Transverse colon (tissue), 4 donors: ENCODE data around the gene DSCAM. TPM values are rescaled to one million over a fixed set of nuclear protein-coding genes. Genes with fewer than 3 reads are reported as not detected.

Experiments
- DNase-seq: peaks from one replicate; pipeline ENCODE4 v3.0.0-alpha.2; 2019
- H3K27ac ChIP-seq, 4 donors: fragments of 200-600 bp; sonication (generic); 2 replicates each; pipeline ENCODE4 v1.5.1; 2016 to 2018; ENCODE audit warnings: inconsistent platforms in 4 of 4
- H3K27me3 ChIP-seq: fragments of 200-600 bp; sonication (generic); 2 replicates; pipeline ENCODE4 v1.5.1; 2017; ENCODE audit warnings: inconsistent platforms
- H3K36me3 ChIP-seq, 4 donors: fragments of 200-600 bp; sonication (generic); 2 replicates each; pipeline ENCODE4 v1.5.1; 2017 to 2019; ENCODE audit warnings: inconsistent platforms in 4 of 4
- H3K4me1 ChIP-seq, 4 donors: fragments of 200-600 bp; sonication (generic); 2 replicates each; pipeline ENCODE4 v1.5.1; 2017 to 2020; ENCODE audit warnings: inconsistent platforms in 4 of 4
- H3K4me3 ChIP-seq, 4 donors: fragments of 200-600 bp; sonication (generic); 1 replicate in 1 of 4; 2 replicates in 3 of 4; pipeline versions ENCODE4 v1.5.1 to v1.6.1; 2017 to 2019; ENCODE audit warnings: inconsistent platforms in 4 of 4
- H3K9me3 ChIP-seq, 2 donors: fragments of 200-600 bp; sonication (generic); 2 replicates each; pipeline ENCODE4 v1.5.1; 2017 to 2019; ENCODE audit warnings: inconsistent platforms in 2 of 2
- CTCF ChIP-seq, 5 experiments: fragments of 200-600 bp in 3 of 5; fragments of 450-650 bp in 2 of 5; sonication (generic) in 3 of 5; IDR thresholded peaks; 1 replicate in 2 of 5; 2 replicates in 3 of 5; pipeline ENCODE4 v1.5.1; 2016 to 2017; ENCODE audit warnings: antibody characterized with exemption in 5 of 5, inconsistent platforms in 3 of 5, mild to moderate bottlenecking in 2 of 5, moderate library complexity in 1 of 5
- EP300 ChIP-seq: sonication (generic); formaldehyde crosslinking; IDR thresholded peaks from one replicate; pipeline ENCODE4 v1.6.1; 2017; ENCODE audit warnings: antibody characterized with exemption, low read depth
- POLR2A ChIP-seq: fragments of 450-650 bp; IDR thresholded peaks from one replicate; pipeline ENCODE4 v1.6.1; 2016; ENCODE audit warnings: antibody characterized with exemption, mild to moderate bottlenecking, moderate library complexity
- POLR2AphosphoS5 ChIP-seq, 3 donors: sonication (generic); formaldehyde crosslinking; IDR thresholded peaks; one replicate each; pipeline ENCODE4 v1.6.1; 2016; ENCODE audit warnings: antibody characterized with exemption in 3 of 3
- WGBS, 2 donors: methylation state at CpG; one replicate each; pipeline ENCODE4 v1.1.5; 2018; ENCODE audit warnings: low coverage in 1 of 2; 5-methylcytosine and 5-hydroxymethylcytosine counted together
- in situ Hi-C, 4 donors: fragments of 200-750 bp; cut with MboI; loops; one replicate each; pipeline versions ENCODE4 v1.15.0 to v1.15.1; 2017; ENCODE audit warnings: low sequenced_read_pairs in 3 of 4, low pct_ligation_motif_present in 1 of 4, low pct_unique_long_range_greater_than_20kb in 1 of 4
- intact Hi-C: fragments of 100-400 bp; cut with DNase I; formaldehyde crosslinking; loops from one replicate; pipeline ENCODE4 v1.15.1; 2023; ENCODE audit warnings: low total_unique reads
- total RNA-seq, 4 donors: library from RNA; depleted of rRNA; stranded (reverse); fragments of >200 nt; gene quantifications; one replicate each; pipeline ENCODE4 v1.1.0, GENCODE V29; 2016

Gene DSCAM
- total RNA-seq, 4 donors from 2014 or later, result 0.16 TPM; not detected in 3

- TF ChIP-seq POLR2AphosphoS5 (IDR thresholded peaks at IDR 0.05), result no peak
- no peak for TF ChIP-seq EP300
- TF ChIP-seq CTCF (IDR thresholded peaks at IDR 0.05), result no peak
- TF ChIP-seq POLR2A, result no peak
- Histone ChIP-seq H3K27ac (no peak overlapping the region), H3K4me3 (no peak overlapping the region), H3K9me3 (no peaks in the 10 kb centered on the region), H3K4me1 (no peaks in the 10 kb centered on the region), H3K27me3 (no peaks in the 10 kb centered on the region), H3K36me3 (no peaks in the 10 kb centered on the region)
- WGBS, 2 donors, result 55 to 64% methylated on average over 3 to 5 of the region's 5 CpGs
- intact Hi-C loops (no loop called here), in situ Hi-C loops (no loop called here)
- DNase-seq, result no peak
Measured at GRCh38 chr21:40770435-40771055, 76.4 kb downstream of the DSCAM start.

GRCh38 chr21:40769231-40769630, 77.7 kb downstream of the DSCAM start:
- no peak overlapping the region for H3K4me3 ChIP-seq
- DNase-seq, result no peak
- no peaks in the 10 kb centered on the region for H3K36me3 ChIP-seq
- 80 to 95% methylated on average over 1 of the region's 1 CpG for WGBS, 2 donors
- in situ Hi-C loops, result no loop called here
- H3K27ac ChIP-seq, result no peak overlapping the region
- H3K4me1 ChIP-seq, result no peaks in the 10 kb centered on the region
- TF ChIP-seq EP300, result no peak
- no peak for TF ChIP-seq CTCF (IDR thresholded peaks at IDR 0.05)
- TF ChIP-seq POLR2AphosphoS5 (IDR thresholded peaks at IDR 0.05), result no peak
- TF ChIP-seq POLR2A, result no peak
- no peaks in the 10 kb centered on the region for H3K27me3 ChIP-seq
- intact Hi-C loops, result no loop called here
- H3K9me3 ChIP-seq, result no peaks in the 10 kb centered on the region

GRCh38 chr21:40768056-40768455, 78.9 kb downstream of the DSCAM start:
- TF ChIP-seq POLR2A, result no peak
- TF ChIP-seq EP300, result no peak
- TF ChIP-seq CTCF (IDR thresholded peaks at IDR 0.05), result no peak
- no peak for TF ChIP-seq POLR2AphosphoS5 (IDR thresholded peaks at IDR 0.05)
- no peaks in the 10 kb centered on the region for H3K36me3 ChIP-seq
- no peaks in the 10 kb centered on the region for H3K9me3 ChIP-seq
- WGBS, 2 donors, result 55 to 80% methylated on average over 1 to 2 of the region's 2 CpGs
- H3K4me3 ChIP-seq, result no peak overlapping the region
- H3K4me1 ChIP-seq, result no peaks in the 10 kb centered on the region
- intact Hi-C loops, result no loop called here
- no peaks in the 10 kb centered on the region for H3K27me3 ChIP-seq
- in situ Hi-C loops, result no loop called here
- no peak for DNase-seq
- no peak overlapping the region for H3K27ac ChIP-seq

GRCh38 chr21:40766381-40766780, 80.6 kb downstream of the DSCAM start:
- Histone ChIP-seq H3K27ac (no peak overlapping the region), H3K9me3 (no peaks in the 10 kb centered on the region), H3K4me3 (no peak overlapping the region), H3K4me1 (no peaks in the 10 kb centered on the region), H3K27me3 (no peaks in the 10 kb centered on the region), H3K36me3 (no peaks in the 10 kb centered on the region)
- WGBS, 2 donors, result 100% methylated on average over 1 of the region's 1 CpG; no CpG with 5 or more reads in 1 of the 2 donors
- intact Hi-C loops (no loop called here), in situ Hi-C loops (no loop called here)
- TF ChIP-seq CTCF (IDR thresholded peaks at IDR 0.05) (no peak), POLR2A (no peak), POLR2AphosphoS5 (IDR thresholded peaks at IDR 0.05) (no peak), EP300 (no peak)
- DNase-seq, result no peak
